ENCODE measurements around the gene USH1G.

GRCh38 chr17:74882517-74883240 is 40.4 kb downstream of the USH1G start:
- TF ChIP-seq, protein P1, sequence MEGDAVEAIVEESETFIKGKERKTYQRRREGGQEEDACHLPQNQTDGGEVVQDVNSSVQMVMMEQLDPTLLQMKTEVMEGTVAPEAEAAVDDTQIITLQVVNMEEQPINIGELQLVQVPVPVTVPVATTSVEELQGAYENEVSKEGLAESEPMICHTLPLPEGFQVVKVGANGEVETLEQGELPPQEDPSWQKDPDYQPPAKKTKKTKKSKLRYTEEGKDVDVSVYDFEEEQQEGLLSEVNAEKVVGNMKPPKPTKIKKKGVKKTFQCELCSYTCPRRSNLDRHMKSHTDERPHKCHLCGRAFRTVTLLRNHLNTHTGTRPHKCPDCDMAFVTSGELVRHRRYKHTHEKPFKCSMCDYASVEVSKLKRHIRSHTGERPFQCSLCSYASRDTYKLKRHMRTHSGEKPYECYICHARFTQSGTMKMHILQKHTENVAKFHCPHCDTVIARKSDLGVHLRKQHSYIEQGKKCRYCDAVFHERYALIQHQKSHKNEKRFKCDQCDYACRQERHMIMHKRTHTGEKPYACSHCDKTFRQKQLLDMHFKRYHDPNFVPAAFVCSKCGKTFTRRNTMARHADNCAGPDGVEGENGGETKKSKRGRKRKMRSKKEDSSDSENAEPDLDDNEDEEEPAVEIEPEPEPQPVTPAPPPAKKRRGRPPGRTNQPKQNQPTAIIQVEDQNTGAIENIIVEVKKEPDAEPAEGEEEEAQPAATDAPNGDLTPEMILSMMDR (conservative IDR thresholded peaks at IDR 0.05 in 1 of 2, IDR thresholded peaks at IDR 0.05 in 1 of 2; ENCODE audit: extremely low read depth in 1 of 2, insufficient read depth in 1 of 2, low read depth in 1 of 2, low read length in 2 of 2): no peak
- no peak for TF ChIP-seq EZH2 (IDR thresholded peaks at IDR 0.05; ENCODE audit: borderline replicate concordance, low read length)
